ENCODE measurements around the gene PRAMEF8.
"Not testable (repeated sequence)": the region's sequence is repeated elsewhere in the genome, so short reads cannot be mapped to it uniquely, and the experiment has no call there.

The PRAMEF8 gene

GRCh38 chr1:13285037-13285436 lies at the start of gene PRAMEF8:
Gene PRAMEF8, minus strand, starts transcription at chr1:13285137. Its CDS starts 1,046 bp downstream, at chr1:13284091.
- not testable (repeated sequence) for H3K27me3 Mint-ChIP-seq; H3K4me3 Mint-ChIP-seq; H3K4me1 Mint-ChIP-seq (ENCODE audit: low read depth); H3K27ac Mint-ChIP-seq; H3K9me3 Mint-ChIP-seq (ENCODE audit: low read depth); H3K36me3 Mint-ChIP-seq

GRCh38 chr1:13315281-13315680 lies 30.3 kb upstream of the PRAMEF8 start, which contains the start of gene PRAMEF15:
Gene PRAMEF15, plus strand, starts transcription at chr1:13315581. Its CDS starts 2,827 bp downstream, at chr1:13318408.
- H3K27ac Mint-ChIP-seq; H3K9me3 Mint-ChIP-seq (ENCODE audit: low read depth); H3K27me3 Mint-ChIP-seq; H3K4me1 Mint-ChIP-seq (ENCODE audit: low read depth); H3K4me3 Mint-ChIP-seq; H3K36me3 Mint-ChIP-seq: not testable (repeated sequence)

- not testable (repeated sequence) for H3K27me3 Mint-ChIP-seq; H3K4me3 Mint-ChIP-seq; H3K27ac Mint-ChIP-seq; H3K36me3 Mint-ChIP-seq; H3K9me3 Mint-ChIP-seq (ENCODE audit: low read depth); H3K4me1 Mint-ChIP-seq (ENCODE audit: low read depth)
These were observed 18.3 kb upstream of the PRAMEF8 start, which contains the start of gene PRAMEF33 for GRCh38 chr1:13303239-13303638. Gene PRAMEF33, plus strand, starts transcription at chr1:13303539. Its CDS starts 2,416 bp downstream, at chr1:13305955.

GRCh38 chr1:13302197-13302596 lies 17.3 kb upstream of the PRAMEF8 start:
- not testable (repeated sequence) for H3K4me1 Mint-ChIP-seq (ENCODE audit: low read depth); H3K27ac Mint-ChIP-seq; H3K36me3 Mint-ChIP-seq; H3K4me3 Mint-ChIP-seq; H3K9me3 Mint-ChIP-seq (ENCODE audit: low read depth); H3K27me3 Mint-ChIP-seq

- H3K4me3 Mint-ChIP-seq; H3K27ac Mint-ChIP-seq; H3K27me3 Mint-ChIP-seq; H3K4me1 Mint-ChIP-seq (ENCODE audit: low read depth); H3K9me3 Mint-ChIP-seq (ENCODE audit: low read depth); H3K36me3 Mint-ChIP-seq: not testable (repeated sequence)
These were observed 13.8 kb upstream of the PRAMEF8 start for GRCh38 chr1:13298699-13299098.

GRCh38 chr1:13297216-13297931 lies 12.4 kb upstream of the PRAMEF8 start:
- not testable (repeated sequence) for H3K9me3 Mint-ChIP-seq (ENCODE audit: low read depth); H3K27ac Mint-ChIP-seq; H3K4me3 Mint-ChIP-seq; H3K36me3 Mint-ChIP-seq; H3K27me3 Mint-ChIP-seq; H3K4me1 Mint-ChIP-seq (ENCODE audit: low read depth)

- not testable (repeated sequence) for H3K4me1 Mint-ChIP-seq (ENCODE audit: low read depth); H3K4me3 Mint-ChIP-seq; H3K27me3 Mint-ChIP-seq; H3K9me3 Mint-ChIP-seq (ENCODE audit: low read depth); H3K36me3 Mint-ChIP-seq; H3K27ac Mint-ChIP-seq
These were observed 4.1 kb upstream of the PRAMEF8 start for GRCh38 chr1:13289030-13289429.

GRCh38 chr1:13279617-13280016 lies 5.3 kb downstream of the PRAMEF8 start:
- H3K36me3 Mint-ChIP-seq; H3K9me3 Mint-ChIP-seq (ENCODE audit: low read depth); H3K27ac Mint-ChIP-seq; H3K4me1 Mint-ChIP-seq (ENCODE audit: low read depth); H3K4me3 Mint-ChIP-seq; H3K27me3 Mint-ChIP-seq: not testable (repeated sequence)

- not testable (repeated sequence) for H3K9me3 Mint-ChIP-seq (ENCODE audit: low read depth)
These were observed 7.9 kb downstream of the PRAMEF8 start for GRCh38 chr1:13277016-13277415.

GRCh38 chr1:13265124-13265523 lies 19.8 kb downstream of the PRAMEF8 start:
- H3K4me1 Mint-ChIP-seq (ENCODE audit: low read depth); H3K27ac Mint-ChIP-seq; H3K36me3 Mint-ChIP-seq; H3K4me3 Mint-ChIP-seq; H3K9me3 Mint-ChIP-seq (ENCODE audit: low read depth); H3K27me3 Mint-ChIP-seq: not testable (repeated sequence)

More at GRCh38 chr1:13277016-13277415, 7.9 kb downstream of the PRAMEF8 start:
- not testable (repeated sequence) for H3K4me3 Mint-ChIP-seq; H3K4me1 Mint-ChIP-seq (ENCODE audit: low read depth); H3K27ac Mint-ChIP-seq; H3K36me3 Mint-ChIP-seq; H3K27me3 Mint-ChIP-seq

GRCh38 chr1:13253898-13254297 lies 31.0 kb downstream of the PRAMEF8 start, which contains the start of gene PRAMEF5:
Gene PRAMEF5, plus strand, starts transcription at chr1:13254198. Its CDS starts 5,071 bp downstream, at chr1:13259269.
- H3K27ac Mint-ChIP-seq; H3K4me3 Mint-ChIP-seq; H3K27me3 Mint-ChIP-seq; H3K36me3 Mint-ChIP-seq; H3K9me3 Mint-ChIP-seq (ENCODE audit: low read depth); H3K4me1 Mint-ChIP-seq (ENCODE audit: low read depth): not testable (repeated sequence)

- not testable (repeated sequence) for H3K27ac Mint-ChIP-seq; H3K4me1 Mint-ChIP-seq (ENCODE audit: low read depth); H3K4me3 Mint-ChIP-seq; H3K27me3 Mint-ChIP-seq; H3K9me3 Mint-ChIP-seq (ENCODE audit: low read depth); H3K36me3 Mint-ChIP-seq
These were observed 37.8 kb downstream of the PRAMEF8 start for GRCh38 chr1:13247122-13247521.

GRCh38 chr1:13246554-13246871 lies 38.4 kb downstream of the PRAMEF8 start:
- not testable (repeated sequence) for H3K9me3 Mint-ChIP-seq (ENCODE audit: low read depth); H3K27ac Mint-ChIP-seq; H3K27me3 Mint-ChIP-seq; H3K4me3 Mint-ChIP-seq; H3K36me3 Mint-ChIP-seq; H3K4me1 Mint-ChIP-seq (ENCODE audit: low read depth)

GRCh38 chr1:13245841-13246553 lies 38.9 kb downstream of the PRAMEF8 start:
- not testable (repeated sequence) for H3K4me1 Mint-ChIP-seq (ENCODE audit: low read depth); H3K27ac Mint-ChIP-seq; H3K9me3 Mint-ChIP-seq (ENCODE audit: low read depth); H3K4me3 Mint-ChIP-seq; H3K36me3 Mint-ChIP-seq; H3K27me3 Mint-ChIP-seq

- H3K36me3 Mint-ChIP-seq; H3K9me3 Mint-ChIP-seq (ENCODE audit: low read depth); H3K27me3 Mint-ChIP-seq; H3K27ac Mint-ChIP-seq; H3K4me1 Mint-ChIP-seq (ENCODE audit: low read depth); H3K4me3 Mint-ChIP-seq: not testable (repeated sequence)
These were observed 41.2 kb downstream of the PRAMEF8 start for GRCh38 chr1:13243536-13244263.
